PC-9 (cell line): ENCODE results near the gene CMTM4. TPM values are rescaled to one million over a fixed set of nuclear protein-coding genes. Genes with fewer than 3 reads are reported as not detected.

ENCODE experiments used
- BruUV-seq: library from RNA; stranded (reverse); fragments of 400-500 nt; replicated peaks from 2 replicates; lab custom pipeline; 2021; lab: Mats Ljungman, UMichigan
- CTCF ChIA-PET: fragments of 300-600 bp; sonication (Branson Sonifier 250); formaldehyde crosslinking; loops from one replicate; lab custom pipeline; 2022; ENCODE audit warnings: antibody characterized with exemption; lab: Charles Lee
- POLR2A ChIA-PET: fragments of 300-600 bp; sonication (Branson Sonifier 250); formaldehyde crosslinking; loops from one replicate; lab custom pipeline; 2022; ENCODE audit warnings: antibody characterized with exemption; ENCODE audit not compliant: unreplicated experiment; lab: Charles Lee
- DNase-seq, 2 experiments: peaks; one replicate each; pipeline versions ENCODE4 v3.0.0 to v3.0.0-alpha.2; 2015 to 2022; ENCODE audit warnings: mixed read lengths in 1 of 2
- H2AFZ ChIP-seq: fragments of 200-600 bp; sonication (generic); 2 replicates; pipeline ENCODE4 v1.8.1; 2017; ENCODE audit warnings: antibody characterized with exemption
- H3F3A ChIP-seq: fragments of 200-600 bp; sonication (generic); 2 replicates; pipeline ENCODE4 v1.8.1; 2017; ENCODE audit warnings: antibody characterized with exemption, mild to moderate bottlenecking, low read depth; ENCODE audit not compliant: insufficient read depth
- H3K27ac ChIP-seq: fragments of 200-600 bp; sonication (generic); 2 replicates; pipeline ENCODE4 v1.6.1; 2016; ENCODE audit warnings: mixed run types
- H3K27me3 ChIP-seq: fragments of 200-600 bp; sonication (generic); 2 replicates; pipeline ENCODE4 v1.6.1; 2016; ENCODE audit warnings: low read depth, mixed run types; ENCODE audit not compliant: insufficient read depth
- H3K36me3 ChIP-seq: fragments of 200-600 bp; sonication (generic); 2 replicates; pipeline ENCODE4 v1.6.1; 2016; ENCODE audit warnings: low read depth, mixed run types
- H3K4me1 ChIP-seq: fragments of 200-600 bp; sonication (generic); replicated peaks from 2 replicates; pipeline ENCODE4 v1.6.1; 2016; ENCODE audit warnings: mixed run types; ENCODE audit not compliant: insufficient read depth
- H3K4me2 ChIP-seq: fragments of 200-600 bp; sonication (generic); 2 replicates; pipeline ENCODE4 v1.6.1; 2017; ENCODE audit warnings: mixed run types
- H3K4me3 ChIP-seq: fragments of 200-600 bp; sonication (generic); 2 replicates; pipeline ENCODE4 v1.6.1; 2016; ENCODE audit warnings: mixed run types
- H3K79me2 ChIP-seq: fragments of 200-600 bp; sonication (generic); 2 replicates; pipeline ENCODE4 v1.6.1; 2017; ENCODE audit warnings: low read depth, mixed run types
- H3K9me2 ChIP-seq: fragments of 200-600 bp; sonication (generic); 2 replicates; pipeline ENCODE4 v1.8.1; 2017; ENCODE audit warnings: mild to moderate bottlenecking; ENCODE audit not compliant: insufficient read depth
- H3K9me3 ChIP-seq: fragments of 200-600 bp; sonication (generic); 2 replicates; pipeline ENCODE4 v1.8.1; 2016; ENCODE audit warnings: low read depth; ENCODE audit not compliant: insufficient read depth
- H4K20me1 ChIP-seq: fragments of 200-600 bp; sonication (generic); 2 replicates; pipeline ENCODE4 v1.8.1; 2017; ENCODE audit not compliant: insufficient read depth
- EZH2 ChIP-seq: fragments of 200-600 bp; sonication (generic); IDR thresholded peaks from 2 replicates; pipeline ENCODE4 v1.8.0; 2017; ENCODE audit warnings: antibody characterized with exemption, low read depth
- intact Hi-C: fragments of 100-400 bp; cut with micrococcal nuclease; formaldehyde crosslinking; loops from one replicate; pipeline ENCODE4 v1.10.0; 2022; ENCODE audit not compliant: unreplicated experiment
- total RNA-seq: library from RNA; stranded (reverse); gene quantifications from 2 replicates; pipeline ENCODE4 v1.2.3, GENCODE V29; 2021
- TF ChIP-seq, protein P1 (sequence below): fragments of 200-600 bp; sonication (generic); conservative IDR thresholded peaks from 2 replicates; pipeline ENCODE4 v1.6.1; 2017; ENCODE audit warnings: mixed run types, antibody characterized with exemption, mild to moderate bottlenecking, moderate library complexity

The CMTM4 gene
- total RNA-seq, 1 experiment from 2014 or later: 81.3 TPM

- intact Hi-C loops: loop anchor here (5.0 kb wide), 2 partner anchors 130 to 135 kb away; no protein-coding TSS in a partner anchor
- no TSS peak for BruUV-seq
- POLR2A ChIA-PET: interaction anchor here (0.6 to 0.7 kb wide), 3 partner anchors 16 to 180 kb away, joined by 4 to 9 read pairs (median 4); no protein-coding TSS in a partner anchor
Measured at GRCh38 chr16:66741950-66742808, 45.6 kb upstream of the CMTM4 start.

DNA sequence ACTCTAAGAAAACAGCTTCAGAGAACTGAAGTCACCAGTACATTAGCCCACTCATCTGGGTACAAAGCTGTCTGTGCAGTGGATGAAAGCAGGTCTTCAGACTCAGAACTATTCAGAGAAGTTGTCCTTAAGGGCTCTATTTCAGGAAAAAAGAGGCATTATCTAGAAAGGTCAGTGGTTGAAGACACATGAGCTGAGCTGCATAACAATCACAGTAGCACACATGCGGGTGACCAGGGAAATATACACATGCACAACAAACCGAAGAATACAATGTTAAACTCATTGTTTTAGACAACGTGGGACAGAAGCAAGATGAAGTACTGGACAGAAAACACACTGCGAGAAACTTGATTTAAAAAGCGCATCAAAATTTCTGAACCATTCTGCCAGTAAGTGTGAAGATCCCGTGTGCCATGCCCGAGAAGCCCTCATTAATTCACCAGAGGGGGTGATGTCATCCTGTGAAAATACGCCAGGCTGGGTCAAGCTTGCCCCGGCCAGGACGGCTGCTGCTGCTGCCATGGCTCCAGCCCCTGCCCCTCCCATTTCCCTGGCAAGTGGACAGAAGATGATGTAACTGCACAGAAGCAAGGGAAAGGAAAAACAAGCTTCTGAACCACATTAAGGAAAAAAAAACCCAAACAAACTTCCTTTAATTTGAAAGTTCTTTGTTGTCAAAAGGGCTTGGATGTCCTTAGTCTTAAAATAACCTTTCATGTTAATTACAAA lies 44.8 kb upstream of the CMTM4 start:
- Histone ChIP-seq H3K27ac (peak overlapping the region; percentile 59), H3K4me2 (no peak overlapping the region), H3K4me3 (no peak overlapping the region), H3K9me2 (no peaks in the 10 kb centered on the region), H3K79me2 (peaks cover 30% of the 10 kb centered on the region), H3K4me1 (peaks cover 27% of the 10 kb centered on the region), H3K9me3 (no peaks in the 10 kb centered on the region), H4K20me1 (peaks cover 25% of the 10 kb centered on the region), H3K27me3 (no peaks in the 10 kb centered on the region), H2AFZ (no peak overlapping the region), H3K36me3 (peaks cover 13% of the 10 kb centered on the region), H3F3A (peaks cover 30% of the 10 kb centered on the region)
- DNase-seq: peak; percentile 39 to 80
- no TSS peak for BruUV-seq
- TF ChIP-seq, protein P1, sequence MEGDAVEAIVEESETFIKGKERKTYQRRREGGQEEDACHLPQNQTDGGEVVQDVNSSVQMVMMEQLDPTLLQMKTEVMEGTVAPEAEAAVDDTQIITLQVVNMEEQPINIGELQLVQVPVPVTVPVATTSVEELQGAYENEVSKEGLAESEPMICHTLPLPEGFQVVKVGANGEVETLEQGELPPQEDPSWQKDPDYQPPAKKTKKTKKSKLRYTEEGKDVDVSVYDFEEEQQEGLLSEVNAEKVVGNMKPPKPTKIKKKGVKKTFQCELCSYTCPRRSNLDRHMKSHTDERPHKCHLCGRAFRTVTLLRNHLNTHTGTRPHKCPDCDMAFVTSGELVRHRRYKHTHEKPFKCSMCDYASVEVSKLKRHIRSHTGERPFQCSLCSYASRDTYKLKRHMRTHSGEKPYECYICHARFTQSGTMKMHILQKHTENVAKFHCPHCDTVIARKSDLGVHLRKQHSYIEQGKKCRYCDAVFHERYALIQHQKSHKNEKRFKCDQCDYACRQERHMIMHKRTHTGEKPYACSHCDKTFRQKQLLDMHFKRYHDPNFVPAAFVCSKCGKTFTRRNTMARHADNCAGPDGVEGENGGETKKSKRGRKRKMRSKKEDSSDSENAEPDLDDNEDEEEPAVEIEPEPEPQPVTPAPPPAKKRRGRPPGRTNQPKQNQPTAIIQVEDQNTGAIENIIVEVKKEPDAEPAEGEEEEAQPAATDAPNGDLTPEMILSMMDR: no peak
- no peak for TF ChIP-seq EZH2
- ChIA-PET CTCF (interaction anchor here (0.5 to 1.7 kb wide), 9 partner anchors 10 to 432 kb away, joined by 3 to 21 read pairs (median 5); partner anchors contain the start of gene DYNC1LI2), POLR2A (interaction anchor here (0.6 to 0.7 kb wide), 3 partner anchors 15 to 179 kb away, joined by 4 to 9 read pairs (median 4); no protein-coding TSS in a partner anchor)
- intact Hi-C loops: loop anchor here (5.0 kb wide), 2 partner anchors 131 to 134 kb away; no protein-coding TSS in a partner anchor

More at GRCh38 chr16:66741950-66742808, 45.6 kb upstream of the CMTM4 start:
- TF ChIP-seq, protein P1: no peak
- TF ChIP-seq EZH2: no peak
- Histone ChIP-seq H3K4me2 (no peak overlapping the region), H3F3A (peaks cover 30% of the 10 kb centered on the region), H3K36me3 (peaks cover 13% of the 10 kb centered on the region), H4K20me1 (peaks cover 25% of the 10 kb centered on the region), H2AFZ (no peak overlapping the region), H3K27ac (peak overlapping the region; percentile 59), H3K27me3 (no peaks in the 10 kb centered on the region), H3K79me2 (peaks cover 30% of the 10 kb centered on the region), H3K9me3 (no peaks in the 10 kb centered on the region), H3K4me1 (peaks cover 19% of the 10 kb centered on the region), H3K9me2 (no peaks in the 10 kb centered on the region), H3K4me3 (no peak overlapping the region)
- no peak for DNase-seq
- CTCF ChIA-PET: interaction anchor here (0.7 to 1.7 kb wide), 7 partner anchors 9 to 236 kb away, joined by 3 to 21 read pairs (median 5); partner anchors contain the start of gene DYNC1LI2

DNA sequence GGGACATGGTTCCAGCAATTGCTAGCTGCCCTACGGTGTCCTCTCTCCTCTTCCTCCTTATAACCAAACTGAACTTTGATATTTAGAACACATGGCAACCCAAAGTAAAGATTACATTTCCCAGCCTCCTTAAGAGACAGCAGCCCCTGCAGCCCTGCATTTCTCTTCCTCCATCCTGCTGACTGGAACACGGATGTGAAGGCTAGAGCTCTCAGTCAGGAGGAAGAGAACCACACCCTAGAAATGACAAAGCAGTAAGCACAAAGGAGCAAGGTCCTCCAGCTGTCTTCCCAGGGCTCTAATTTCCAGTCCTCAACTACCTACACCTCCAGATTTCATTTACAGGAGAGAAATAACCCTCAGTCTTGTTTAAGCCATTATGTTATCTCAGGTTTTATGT lies 44.0 kb upstream of the CMTM4 start:
- peaks cover 25% of the 10 kb centered on the region for H4K20me1 ChIP-seq
- no peaks in the 10 kb centered on the region for H3K9me3 ChIP-seq
- no peaks in the 10 kb centered on the region for H3K27me3 ChIP-seq
- peaks cover 17% of the 10 kb centered on the region for H3K36me3 ChIP-seq
- BruUV-seq: no TSS peak
- no peak overlapping the region for H3K4me3 ChIP-seq
- peaks cover 30% of the 10 kb centered on the region for H3F3A ChIP-seq
- H3K4me1 ChIP-seq: peaks cover 35% of the 10 kb centered on the region
- no peak for TF ChIP-seq EZH2
- TF ChIP-seq, protein P1: no peak
- no peak overlapping the region for H3K4me2 ChIP-seq
- DNase-seq: no peak
- H2AFZ ChIP-seq: no peak overlapping the region
- peaks cover 27% of the 10 kb centered on the region for H3K79me2 ChIP-seq
- no peaks in the 10 kb centered on the region for H3K9me2 ChIP-seq
- peak overlapping the region; percentile 35; the same call in 1 of the 2 replicates for H3K27ac ChIP-seq
- intact Hi-C loops: loop anchor here (5.0 kb wide), 2 partner anchors 132 to 133 kb away; no protein-coding TSS in a partner anchor
- ChIA-PET POLR2A (interaction anchor here (0.6 kb wide), 1 partner anchor 203 kb away, joined by 14 read pairs; no protein-coding TSS in a partner anchor), CTCF (interaction anchor here (0.7 kb wide), 1 partner anchor 12 kb away, joined by 3 read pairs; no protein-coding TSS in a partner anchor)
